Loucy (cell line): ENCODE measurements around the gene FCGR3B.
"Not testable (repeated sequence)": the region's sequence is repeated elsewhere in the genome, so short reads cannot be mapped to it uniquely, and the experiment has no call there.

ENCODE experiments used
- H2AFZ ChIP-seq: fragments of 200-600 bp; sonication (generic); 2 replicates; pipeline ENCODE4 v1.6.0; 2016; ENCODE audit warnings: antibody characterized with exemption, mild to moderate bottlenecking, low read length, moderate library complexity
- H3F3A ChIP-seq: fragments of 200-600 bp; 2 replicates; pipeline ENCODE4 v1.6.0; 2016; ENCODE audit warnings: antibody characterized with exemption, low read depth, mild to moderate bottlenecking
- H3K27me3 ChIP-seq: fragments of 200-600 bp; sonication (generic); 2 replicates; pipeline ENCODE4 v1.6.1; 2014; ENCODE audit warnings: low read length, mild to moderate bottlenecking; ENCODE audit not compliant: insufficient read depth, poor library complexity, severe bottlenecking
- H3K36me3 ChIP-seq: fragments of 200-600 bp; sonication (generic); 2 replicates; pipeline ENCODE4 v1.6.1; 2016; ENCODE audit warnings: low read length; ENCODE audit not compliant: insufficient read depth
- H3K4me1 ChIP-seq: fragments of 200-600 bp; sonication (generic); 2 replicates; pipeline ENCODE4 v1.5.1; 2014; ENCODE audit warnings: low read length, mild to moderate bottlenecking; ENCODE audit not compliant: insufficient read depth, poor library complexity, severe bottlenecking
- H3K4me2 ChIP-seq: fragments of 200-600 bp; sonication (generic); 2 replicates; pipeline ENCODE4 v1.6.0; 2014; ENCODE audit warnings: antibody characterized with exemption, low read length, low read depth, mild to moderate bottlenecking; ENCODE audit not compliant: poor library complexity, severe bottlenecking
- H3K4me3 ChIP-seq: fragments of 200-600 bp; sonication (generic); 2 replicates; pipeline ENCODE4 v1.5.1; 2014; ENCODE audit warnings: low read length, mild to moderate bottlenecking, mixed read lengths; ENCODE audit not compliant: poor library complexity, severe bottlenecking
- H3K79me2 ChIP-seq: fragments of 200-600 bp; sonication (generic); 2 replicates; pipeline ENCODE4 v1.6.1; 2014; ENCODE audit warnings: low read length; ENCODE audit not compliant: insufficient read depth
- H3K9ac ChIP-seq: fragments of 200-600 bp; sonication (generic); 2 replicates; pipeline ENCODE4 v1.6.0; 2014; ENCODE audit warnings: mild to moderate bottlenecking, low read depth, low read length, moderate library complexity; ENCODE audit not compliant: poor library complexity, severe bottlenecking
- H3K9me2 ChIP-seq: fragments of 200-600 bp; sonication (generic); replicated peaks from 2 replicates; pipeline ENCODE4 v1.6.1; 2016; ENCODE audit warnings: low read depth, low read length, mixed read lengths
- H3K9me3 ChIP-seq: fragments of 200-600 bp; sonication (generic); 2 replicates; pipeline ENCODE4 v1.6.1; 2014; ENCODE audit warnings: mild to moderate bottlenecking, antibody characterized with exemption, low read length, low read depth; ENCODE audit not compliant: insufficient read depth
- H4K20me1 ChIP-seq: fragments of 200-600 bp; sonication (generic); 2 replicates; pipeline ENCODE4 v1.6.0; 2014; ENCODE audit warnings: antibody characterized with exemption, low read length, mild to moderate bottlenecking; ENCODE audit not compliant: insufficient read depth, poor library complexity, severe bottlenecking

Gene FCGR3B

GRCh38 chr1:161592586-161592985, 38.4 kb downstream of the FCGR3B start:
- H3K36me3 ChIP-seq, H3K4me1 ChIP-seq, H3K79me2 ChIP-seq, H3K9ac ChIP-seq, H3K27me3 ChIP-seq, H3F3A ChIP-seq, H2AFZ ChIP-seq, H3K9me3 ChIP-seq, H4K20me1 ChIP-seq, H3K4me2 ChIP-seq, H3K9me2 ChIP-seq, H3K4me3 ChIP-seq: not testable (repeated sequence)

DNA sequence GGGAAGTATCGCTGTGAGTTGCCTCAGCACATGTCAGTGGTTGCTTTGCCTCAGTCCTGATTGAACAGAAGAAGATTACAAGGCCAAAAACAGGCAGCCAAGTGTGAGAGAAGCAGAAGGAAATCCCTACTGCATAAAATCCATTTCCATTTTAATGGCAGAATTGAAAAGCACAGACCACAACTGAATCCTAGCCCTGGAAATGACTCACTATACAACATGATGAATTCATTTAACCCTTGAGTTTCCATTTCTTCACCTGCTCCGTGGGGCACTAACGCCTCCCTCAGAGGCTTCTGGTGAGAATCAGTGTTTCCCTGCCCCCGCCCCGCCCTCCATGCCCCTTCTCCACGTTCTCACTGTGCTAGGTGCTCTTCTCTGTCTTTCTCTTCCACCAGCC, 41.1 kb downstream of the FCGR3B start:
- H3K27me3 ChIP-seq, H3K79me2 ChIP-seq, H3K9ac ChIP-seq, H3K4me2 ChIP-seq, H2AFZ ChIP-seq, H3K4me3 ChIP-seq, H4K20me1 ChIP-seq, H3K4me1 ChIP-seq, H3F3A ChIP-seq, H3K9me3 ChIP-seq, H3K36me3 ChIP-seq, H3K9me2 ChIP-seq: not testable (repeated sequence)

DNA sequence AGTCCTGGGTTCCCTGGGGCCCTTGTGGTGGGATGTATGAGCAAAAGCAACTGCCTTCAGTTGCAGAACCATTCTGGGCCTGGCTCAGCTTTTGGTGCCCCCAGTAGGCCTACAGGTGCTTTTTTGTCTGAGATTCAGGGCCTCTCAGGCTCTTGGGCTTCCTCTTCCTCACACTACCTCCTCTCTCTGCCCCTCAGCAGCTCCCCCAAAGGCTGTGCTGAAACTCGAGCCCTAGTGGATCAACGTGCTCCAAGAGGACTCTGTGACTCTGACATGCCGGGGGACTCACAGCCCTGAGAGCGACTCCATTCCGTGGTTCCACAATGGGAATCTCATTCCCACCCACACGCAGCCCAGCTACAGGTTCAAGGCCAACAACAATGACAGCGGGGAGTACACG, 41.6 kb downstream of the FCGR3B start:
- not testable (repeated sequence) for H3K9ac ChIP-seq, H3K36me3 ChIP-seq, H3K4me2 ChIP-seq, H3F3A ChIP-seq, H3K9me2 ChIP-seq, H3K4me3 ChIP-seq, H2AFZ ChIP-seq, H3K9me3 ChIP-seq, H3K4me1 ChIP-seq, H3K27me3 ChIP-seq, H4K20me1 ChIP-seq, H3K79me2 ChIP-seq

DNA sequence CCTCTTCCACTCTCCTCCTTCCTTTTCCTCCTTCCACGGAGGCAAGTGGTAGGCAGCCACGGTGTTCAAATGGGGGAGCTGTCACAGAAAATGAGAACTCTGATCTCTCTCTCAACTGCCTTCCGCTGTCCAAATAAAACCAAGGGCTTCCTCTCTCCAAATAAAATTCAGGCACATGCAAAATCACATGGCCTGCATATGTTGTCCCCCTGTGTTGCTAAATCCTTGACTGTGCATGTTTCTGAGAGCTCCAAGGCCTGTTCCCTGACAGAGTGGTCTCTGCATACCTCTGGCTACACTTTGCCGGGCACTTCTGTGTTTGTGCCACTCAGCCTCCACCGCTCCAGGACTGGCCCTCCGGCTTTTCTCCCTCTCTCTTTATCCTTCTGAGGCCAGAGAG, 42.4 kb downstream of the FCGR3B start:
- H3K9me3 ChIP-seq, H3K27me3 ChIP-seq, H3K9me2 ChIP-seq, H3K79me2 ChIP-seq, H3K4me1 ChIP-seq, H4K20me1 ChIP-seq, H3K36me3 ChIP-seq, H3K4me3 ChIP-seq, H2AFZ ChIP-seq, H3K4me2 ChIP-seq, H3F3A ChIP-seq, H3K9ac ChIP-seq: not testable (repeated sequence)

- not testable (repeated sequence) for H3K4me3 ChIP-seq, H3K4me2 ChIP-seq, H3K9ac ChIP-seq, H3K9me2 ChIP-seq, H3K4me1 ChIP-seq, H4K20me1 ChIP-seq, H3K36me3 ChIP-seq, H3K79me2 ChIP-seq, H2AFZ ChIP-seq, H3K9me3 ChIP-seq, H3K27me3 ChIP-seq, H3F3A ChIP-seq
Measured at GRCh38 chr1:161582882-161583281, 48.1 kb downstream of the FCGR3B start.

GRCh38 chr1:161580879-161581537, 50.0 kb downstream of the FCGR3B start:
- H3K79me2 ChIP-seq, H3K27me3 ChIP-seq, H3K4me3 ChIP-seq, H3K9me3 ChIP-seq, H3F3A ChIP-seq, H3K9ac ChIP-seq, H3K9me2 ChIP-seq, H2AFZ ChIP-seq, H4K20me1 ChIP-seq, H3K4me1 ChIP-seq, H3K36me3 ChIP-seq, H3K4me2 ChIP-seq: not testable (repeated sequence)

- H2AFZ ChIP-seq, H3K9ac ChIP-seq, H3K79me2 ChIP-seq, H3K4me3 ChIP-seq, H3K4me2 ChIP-seq, H3K4me1 ChIP-seq, H3K9me3 ChIP-seq, H3F3A ChIP-seq, H3K9me2 ChIP-seq, H3K27me3 ChIP-seq, H3K36me3 ChIP-seq, H4K20me1 ChIP-seq: not testable (repeated sequence)
Measured at GRCh38 chr1:161579856-161580507, 51.0 kb downstream of the FCGR3B start.
